ENCODE measurements around the gene IGSF21.

GRCh38 chr1:18353992-18354391 lies 246.4 kb downstream of the IGSF21 start:
- no peak for TF ChIP-seq CTCF (IDR thresholded peaks at IDR 0.05; ENCODE audit: poor library complexity)
- TF ChIP-seq EZH2 (IDR thresholded peaks at IDR 0.05; ENCODE audit: borderline replicate concordance), result no peak
